Activated naive CD8-positive, alpha-beta T cell treated with anti-CD3 and anti-CD28 coated beads for 36 hours (primary cell): ENCODE measurements around the gene SEPHS2. TPM values are rescaled to one million over a fixed set of nuclear protein-coding genes. Genes with fewer than 3 reads are reported as not detected.
"Not testable (repeated sequence)": the region's sequence is repeated elsewhere in the genome, so short reads cannot be mapped to it uniquely, and the experiment has no call there.

Experiments used
- DNase-seq: peaks from one replicate; pipeline ENCODE4 v3.0.0; 2021
- H3K27ac Mint-ChIP-seq: one replicate; pipeline ENCODE4 v1.8.0; 2022; ENCODE audit warnings: mild to moderate bottlenecking, moderate library complexity, mixed read lengths
- H3K27me3 Mint-ChIP-seq: one replicate; pipeline ENCODE4 v1.8.0; 2022; ENCODE audit warnings: mild to moderate bottlenecking, mixed read lengths
- H3K36me3 Mint-ChIP-seq: one replicate; pipeline ENCODE4 v1.8.0; 2021; ENCODE audit warnings: mild to moderate bottlenecking, mixed read lengths
- H3K4me1 Mint-ChIP-seq: one replicate; pipeline ENCODE4 v1.8.0; 2021; ENCODE audit warnings: mixed read lengths
- H3K4me3 Mint-ChIP-seq: one replicate; pipeline ENCODE4 v1.8.0; 2022; ENCODE audit warnings: mild to moderate bottlenecking, moderate library complexity, mixed read lengths
- H3K9me3 Mint-ChIP-seq: one replicate; pipeline ENCODE4 v1.8.0; 2022; ENCODE audit warnings: mixed read lengths
- total RNA-seq, 2 experiments: library from RNA; stranded (reverse); gene quantifications; one replicate each; pipeline ENCODE4 v1.2.3, GENCODE V29; 2021

SEPHS2 gene
- total RNA-seq, 2 experiments from 2014 or later, result 80.1 to 80.6 TPM

DNA sequence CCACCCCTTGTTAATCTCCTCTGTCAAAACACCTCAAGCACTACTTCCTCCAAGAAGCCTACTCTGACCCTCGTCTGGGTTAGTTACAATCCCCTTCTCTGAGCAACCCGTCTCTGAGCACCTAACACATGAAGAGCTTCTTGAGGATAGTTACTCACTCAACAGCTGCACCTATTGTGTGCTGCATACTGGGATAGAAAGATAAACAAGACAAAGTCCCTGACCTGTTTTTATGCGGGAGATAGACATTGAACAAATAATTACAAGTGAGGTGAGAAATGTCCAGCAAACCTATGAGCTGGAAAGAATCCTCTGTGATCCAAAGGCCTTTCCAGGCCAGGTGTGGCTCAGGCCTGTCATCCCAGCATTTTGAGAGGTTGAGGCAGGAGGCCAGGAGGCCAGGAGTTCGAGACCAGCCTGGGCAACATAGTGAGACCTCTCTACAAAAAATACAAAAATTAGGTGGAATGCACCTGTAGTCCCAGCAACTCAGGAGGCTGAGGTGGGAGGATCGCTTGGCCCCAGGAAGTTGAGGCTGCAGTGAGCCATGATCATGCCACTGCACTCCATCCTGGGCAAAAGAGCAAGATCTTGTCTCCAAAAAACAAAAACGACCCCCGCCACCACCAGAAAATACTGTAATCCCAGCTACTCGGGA lies 43.8 kb downstream of the SEPHS2 start:
- no peaks in the 10 kb centered on the region for H3K9me3 Mint-ChIP-seq
- peaks cover 9% of the 10 kb centered on the region for H3K36me3 Mint-ChIP-seq
- H3K27ac Mint-ChIP-seq, result no peak overlapping the region

DNA sequence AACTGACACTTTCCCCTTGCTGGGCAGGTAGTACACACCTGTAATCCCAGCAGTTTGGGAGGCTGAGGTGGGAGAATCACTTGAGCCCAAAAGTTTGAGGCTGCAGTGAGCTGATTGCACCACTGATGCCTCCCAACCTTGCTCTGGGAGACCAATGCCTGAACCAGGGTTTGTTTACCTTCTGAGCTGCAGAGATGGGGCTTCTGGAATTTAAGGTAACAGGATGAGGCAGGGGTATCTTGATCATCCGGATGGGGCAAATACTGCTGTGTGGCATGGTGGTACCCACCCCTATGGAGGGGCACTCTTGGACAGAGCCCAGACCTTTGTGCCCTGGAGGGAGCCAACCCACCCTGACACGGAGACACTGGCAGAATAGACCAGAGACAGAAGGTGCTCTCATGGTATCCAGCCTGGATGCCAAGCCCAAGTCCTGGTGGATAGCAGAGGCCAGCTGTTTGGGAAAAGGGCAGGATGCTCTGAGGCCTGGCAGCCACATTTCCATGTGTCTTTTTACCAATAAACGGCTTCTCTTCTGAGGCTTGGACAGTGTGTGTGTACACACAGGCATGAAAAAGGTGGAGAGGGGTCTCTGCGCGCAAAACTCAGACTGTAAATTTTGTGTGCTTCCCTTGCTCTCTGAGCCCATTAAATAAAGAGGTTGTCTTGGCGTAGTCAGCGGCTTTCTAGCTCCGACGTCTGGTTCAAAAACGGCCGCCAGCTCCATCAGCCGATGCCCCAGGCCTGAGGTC lies 46.1 kb downstream of the SEPHS2 start:
- Mint-ChIP-seq H3K27ac (peak overlapping the region; percentile 90), H3K4me1 (peaks cover 40% of the 10 kb centered on the region)
- no peak for DNase-seq

More for the DNA sequence above, 43.8 kb downstream of the SEPHS2 start:
- Mint-ChIP-seq H3K4me1 (peaks cover 37% of the 10 kb centered on the region), H3K27me3 (peaks cover 3% of the 10 kb centered on the region), H3K4me3 (peak overlapping the region; percentile 62)
- no peak for DNase-seq

DNA sequence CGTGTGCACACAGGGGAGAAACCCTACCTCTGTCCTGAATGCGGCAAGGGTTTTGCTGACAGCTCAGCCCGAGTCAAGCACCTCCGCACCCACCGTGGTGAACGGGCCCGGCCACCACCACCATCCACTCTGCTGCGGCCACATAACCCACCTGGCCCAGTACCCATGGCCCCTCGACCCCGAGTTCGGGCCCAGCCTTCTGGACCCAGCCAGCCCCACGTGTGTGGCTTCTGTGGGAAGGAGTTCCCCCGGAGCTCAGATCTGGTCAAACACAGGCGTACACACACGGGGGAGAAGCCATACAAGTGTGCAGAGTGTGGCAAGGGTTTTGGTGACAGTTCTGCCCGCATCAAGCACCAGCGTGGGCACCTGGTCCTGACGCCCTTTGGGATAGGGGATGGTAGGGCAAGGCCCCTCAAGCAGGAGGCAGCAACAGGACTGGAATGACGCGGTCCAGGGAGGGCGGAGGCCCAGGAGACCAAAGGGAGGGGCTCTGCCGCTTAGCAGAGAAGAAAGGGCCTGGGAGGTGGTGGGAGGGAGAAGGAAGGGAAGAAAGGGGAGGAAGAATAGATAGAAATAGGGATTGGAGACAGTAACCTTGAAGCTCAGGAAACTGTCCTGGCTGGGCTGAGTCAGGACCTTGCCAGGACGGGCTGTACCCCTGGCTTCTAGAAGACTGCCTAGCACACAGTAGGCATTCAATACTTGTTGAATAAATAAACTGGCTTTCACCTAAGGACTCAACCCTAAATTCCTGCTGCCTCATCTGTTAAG lies 46.8 kb downstream of the SEPHS2 start:
- Mint-ChIP-seq H3K4me3 (peak overlapping the region; percentile 24), H3K36me3 (peaks cover 10% of the 10 kb centered on the region)

More for the DNA sequence above, 46.1 kb downstream of the SEPHS2 start:
- Mint-ChIP-seq H3K9me3 (no peaks in the 10 kb centered on the region), H3K27me3 (no peaks in the 10 kb centered on the region), H3K4me3 (peak overlapping the region; percentile 85), H3K36me3 (peaks cover 9% of the 10 kb centered on the region)

DNA sequence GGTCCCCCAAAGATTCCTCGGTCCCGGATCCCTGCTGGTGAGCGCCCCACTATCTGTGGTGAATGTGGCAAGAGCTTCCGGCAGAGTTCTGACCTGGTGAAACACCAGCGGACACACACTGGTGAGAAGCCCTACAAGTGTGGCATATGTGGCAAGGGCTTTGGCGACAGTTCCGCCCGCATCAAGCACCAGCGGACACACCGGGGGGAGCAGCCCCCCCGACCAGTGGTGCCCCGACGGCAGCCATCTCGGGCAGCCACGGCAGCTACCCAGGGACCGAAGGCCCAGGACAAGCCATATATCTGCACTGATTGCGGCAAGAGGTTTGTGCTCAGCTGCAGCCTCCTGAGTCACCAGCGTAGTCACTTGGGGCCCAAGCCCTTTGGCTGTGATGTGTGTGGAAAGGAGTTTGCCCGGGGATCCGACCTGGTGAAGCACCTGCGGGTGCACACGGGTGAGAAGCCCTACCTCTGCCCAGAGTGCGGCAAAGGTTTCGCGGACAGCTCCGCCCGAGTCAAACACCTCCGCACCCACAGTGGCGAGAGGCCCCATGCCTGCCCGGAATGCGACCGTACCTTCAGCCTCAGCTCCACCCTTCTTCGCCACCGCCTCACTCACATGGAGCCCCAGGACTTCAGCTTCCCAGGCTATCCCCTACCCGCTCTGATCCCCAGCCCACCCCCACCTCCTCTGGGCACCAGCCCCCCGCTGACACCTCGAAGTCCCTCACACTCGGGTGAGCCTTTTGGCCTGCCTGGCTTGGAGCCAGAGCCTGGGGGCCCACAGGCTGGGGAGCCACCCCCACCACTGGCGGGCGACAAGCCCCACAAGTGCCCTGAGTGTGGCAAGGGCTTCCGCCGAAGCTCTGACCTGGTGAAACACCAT lies 47.7 kb downstream of the SEPHS2 start:
- peaks cover 10% of the 10 kb centered on the region for H3K36me3 Mint-ChIP-seq
- H3K4me3 Mint-ChIP-seq, result no peak overlapping the region
- DNase-seq, result no peak
- peaks cover 46% of the 10 kb centered on the region for H3K4me1 Mint-ChIP-seq
- no peak overlapping the region for H3K27ac Mint-ChIP-seq
- no peaks in the 10 kb centered on the region for H3K27me3 Mint-ChIP-seq
- no peaks in the 10 kb centered on the region for H3K9me3 Mint-ChIP-seq

More for the DNA sequence above, 46.8 kb downstream of the SEPHS2 start:
- Mint-ChIP-seq H3K27ac (no peak overlapping the region), H3K4me1 (peaks cover 46% of the 10 kb centered on the region), H3K27me3 (no peaks in the 10 kb centered on the region), H3K9me3 (no peaks in the 10 kb centered on the region)
- DNase-seq, result no peak

DNA sequence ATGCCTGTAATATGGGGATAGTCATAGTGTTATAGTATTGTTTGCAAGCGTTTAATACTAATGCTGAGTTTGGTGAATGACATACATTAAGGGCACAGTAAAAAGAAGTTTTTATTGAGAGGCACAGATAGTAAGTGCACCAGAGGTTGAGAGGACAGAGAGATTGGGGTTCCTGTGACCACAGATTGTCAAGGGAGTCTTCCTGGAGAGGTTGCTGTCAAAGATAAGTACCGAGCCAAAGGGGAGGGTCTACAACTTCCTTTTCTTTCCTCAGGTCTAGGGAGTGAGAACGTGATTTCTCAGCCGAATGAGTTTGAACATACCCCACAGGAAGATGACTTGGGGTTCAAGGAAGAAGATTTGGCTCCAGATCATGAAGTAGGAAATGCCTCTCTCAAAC lies 48.6 kb downstream of the SEPHS2 start:
- H3K36me3 Mint-ChIP-seq, result peaks cover 10% of the 10 kb centered on the region
- no peak overlapping the region for H3K27ac Mint-ChIP-seq
- H3K4me1 Mint-ChIP-seq, result peaks cover 46% of the 10 kb centered on the region
- no peaks in the 10 kb centered on the region for H3K27me3 Mint-ChIP-seq
- H3K4me3 Mint-ChIP-seq, result peak overlapping the region; percentile 90
- no peaks in the 10 kb centered on the region for H3K9me3 Mint-ChIP-seq
- DNase-seq, result no peak

DNA sequence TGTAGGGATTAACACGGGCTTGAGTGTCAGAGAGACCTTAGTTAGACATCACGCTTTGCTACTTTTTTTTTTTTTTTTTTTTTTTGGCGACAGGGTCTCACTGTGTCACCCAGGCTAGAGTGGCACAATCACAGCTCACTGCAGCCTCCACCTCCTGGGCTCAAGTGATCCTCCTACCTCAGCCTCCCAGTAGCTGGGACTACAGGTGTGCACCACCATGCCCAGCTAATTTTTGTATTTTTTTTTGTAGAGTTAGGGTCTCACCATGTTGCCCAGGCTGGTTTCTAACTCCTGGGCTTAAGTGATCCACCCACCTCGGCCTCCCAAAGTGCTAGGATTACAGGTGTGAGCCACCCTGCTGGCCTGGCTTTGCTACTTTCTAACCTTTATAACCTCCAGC lies 49.0 kb downstream of the SEPHS2 start:
- H3K27ac Mint-ChIP-seq, result not testable (repeated sequence)

DNA sequence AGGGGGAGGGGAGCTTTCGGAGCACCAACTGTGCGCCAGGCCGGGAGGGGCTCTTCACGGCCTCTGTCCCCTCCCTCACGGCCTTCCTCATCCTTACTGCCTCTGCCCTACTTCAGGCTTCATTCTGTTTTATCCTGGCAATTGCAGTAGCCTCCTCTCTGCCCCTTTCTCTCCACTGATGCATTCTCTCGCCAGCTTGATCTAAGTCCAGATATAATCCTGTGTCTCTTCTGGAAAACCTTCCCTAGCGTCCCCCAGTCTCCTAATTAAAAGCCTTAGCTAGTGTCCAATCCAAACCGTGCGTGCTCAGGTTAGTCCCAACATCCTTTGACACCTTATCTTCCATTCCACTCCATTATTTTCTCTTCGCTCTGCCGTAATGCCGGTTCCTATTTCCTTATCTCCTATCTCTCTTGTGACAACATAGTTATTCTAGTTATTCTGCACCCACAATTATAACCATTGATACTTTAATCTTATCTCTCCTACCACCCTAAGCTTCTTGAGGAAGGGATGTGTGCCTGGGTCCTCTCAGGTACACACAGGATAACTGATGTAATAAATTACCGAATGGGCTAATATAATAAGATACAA lies 49.6 kb downstream of the SEPHS2 start:
- H3K4me1 Mint-ChIP-seq, result peaks cover 41% of the 10 kb centered on the region
- no peaks in the 10 kb centered on the region for H3K9me3 Mint-ChIP-seq
- no peaks in the 10 kb centered on the region for H3K27me3 Mint-ChIP-seq
- H3K4me3 Mint-ChIP-seq, result peak overlapping the region; percentile 90
- H3K27ac Mint-ChIP-seq, result peak overlapping the region; percentile 80
- DNase-seq, result no peak
- peaks cover 10% of the 10 kb centered on the region for H3K36me3 Mint-ChIP-seq

More for the DNA sequence above, 49.0 kb downstream of the SEPHS2 start:
- H3K36me3 Mint-ChIP-seq, result peaks cover 10% of the 10 kb centered on the region
- H3K4me1 Mint-ChIP-seq, result peaks cover 44% of the 10 kb centered on the region
- not testable (repeated sequence) for H3K9me3 Mint-ChIP-seq, H3K27me3 Mint-ChIP-seq, DNase-seq
- peak overlapping the region; percentile 90 for H3K4me3 Mint-ChIP-seq

DNA sequence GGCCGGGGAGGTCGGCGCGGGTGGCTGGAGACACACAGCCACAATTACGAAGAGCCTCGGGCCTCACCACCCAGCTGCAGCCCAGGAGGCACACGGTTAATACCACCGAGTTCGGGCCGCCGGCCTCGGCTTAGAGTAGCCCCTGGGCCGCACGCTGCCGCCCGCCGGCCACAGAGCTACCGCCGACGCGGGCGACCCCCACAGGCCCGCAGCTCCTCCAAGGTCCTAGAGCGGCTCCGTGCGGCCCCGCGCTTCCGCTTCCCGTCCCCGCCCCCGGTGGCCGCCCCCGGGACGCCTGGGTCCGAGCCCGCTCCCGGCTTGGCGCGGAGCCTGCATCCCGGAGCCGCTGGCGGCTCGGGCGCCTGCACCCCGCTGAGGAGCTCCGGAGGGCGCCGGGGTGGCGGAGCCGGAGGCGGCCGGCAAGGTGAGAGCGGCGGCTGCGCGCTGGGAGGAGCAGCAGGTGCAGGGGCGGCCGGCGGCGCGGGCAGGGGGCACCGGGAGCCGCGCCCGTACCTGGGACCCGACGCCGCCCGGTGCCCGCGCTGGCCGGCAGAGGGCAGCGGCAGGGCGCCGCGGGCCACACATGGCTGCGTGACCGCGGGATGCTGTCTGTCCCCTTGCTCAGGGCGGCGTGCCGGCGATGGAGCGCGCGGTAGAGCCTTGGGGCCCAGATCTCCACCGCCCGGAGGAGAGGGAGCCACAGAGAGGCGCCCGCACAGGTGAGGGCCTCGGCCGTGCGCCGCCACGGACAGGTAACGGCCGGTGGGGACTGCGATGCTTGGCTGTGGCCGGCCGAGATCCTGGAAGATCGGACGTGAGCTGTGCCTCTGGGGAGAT lies 50.3 kb downstream of the SEPHS2 start, which contains the start of gene ZNF48:
Gene ZNF48 (plus strand): TSS at position 266 of the 837 bp plus-strand sequence. CDS start 375 bp downstream, at position 641.
- peak; percentile 70 for DNase-seq
- no peaks in the 10 kb centered on the region for H3K9me3 Mint-ChIP-seq
- H3K27ac Mint-ChIP-seq, result peak within 1 kb of the TSS; percentile 88
- no peaks in the 10 kb centered on the region for H3K27me3 Mint-ChIP-seq
- peaks cover 37% of the 10 kb centered on the region for H3K4me1 Mint-ChIP-seq
- peak within 1 kb of the TSS; percentile 94 for H3K4me3 Mint-ChIP-seq
- peaks cover 10% of the 10 kb centered on the region for H3K36me3 Mint-ChIP-seq

DNA sequence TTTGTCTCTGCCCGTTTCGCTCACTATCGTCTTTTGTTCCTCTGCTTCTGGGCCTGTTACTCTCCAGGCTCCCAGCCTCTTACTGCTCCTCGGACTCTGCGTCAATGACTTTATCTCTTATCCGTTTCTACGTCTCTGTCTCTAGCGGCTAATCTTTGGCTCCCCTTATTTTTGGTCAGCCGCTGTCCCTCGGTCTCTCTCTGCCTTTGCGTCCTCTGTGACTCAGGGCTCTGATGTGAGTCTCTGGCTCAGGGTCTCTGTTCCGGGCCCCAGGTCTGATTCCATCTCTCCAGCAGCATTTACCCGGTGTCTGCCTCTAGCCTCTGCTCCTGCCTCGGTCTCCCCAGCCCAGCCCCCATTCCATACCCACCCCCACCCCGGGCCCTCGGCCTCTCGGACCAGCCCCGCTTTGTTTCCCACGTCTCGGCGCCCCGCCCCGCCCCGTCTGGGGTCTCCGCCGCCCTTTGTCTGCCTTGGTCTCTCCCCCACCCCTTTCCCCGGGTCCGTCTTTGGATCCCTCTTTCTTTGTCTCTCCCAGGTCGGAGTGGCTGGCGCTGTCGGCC lies 51.0 kb downstream of the SEPHS2 start:
- no peak for DNase-seq
- Mint-ChIP-seq H3K36me3 (peaks cover 10% of the 10 kb centered on the region), H3K4me3 (peak overlapping the region; percentile 94), H3K4me1 (peaks cover 33% of the 10 kb centered on the region), H3K27me3 (no peaks in the 10 kb centered on the region), H3K9me3 (no peaks in the 10 kb centered on the region), H3K27ac (peak overlapping the region; percentile 88)

Other genes with a start within 250 kb of the SEPHS2 start
- 10 to 100 TPM in 1 of 2 experiments, 1 to 10 TPM in 1; 9.6 to 12.3 TPM for gene SULT1A3, start 246.6 kb downstream of the SEPHS2 start, total RNA-seq
- gene NPIPB13, start 197.4 kb downstream of the SEPHS2 start, total RNA-seq, result 1 to 10 TPM; 6.8 to 8.1 TPM
- gene CD2BP2, start 90.6 kb downstream of the SEPHS2 start, total RNA-seq, result 10 to 100 TPM; 60.7 to 66.8 TPM
- 10 to 100 TPM; 43.2 to 45.7 TPM for gene TBC1D10B, start 75.4 kb downstream of the SEPHS2 start, total RNA-seq
- gene MYL11, start 71.1 kb downstream of the SEPHS2 start, total RNA-seq, result 1 to 10 TPM; 1.2 to 1.5 TPM
- 100 to 1,000 TPM; 162 to 163 TPM for gene SEPTIN1, start 63.3 kb downstream of the SEPHS2 start, total RNA-seq
- 10 to 100 TPM in 1 of 2 experiments, 1 to 10 TPM in 1; 9.5 to 10.2 TPM for gene ZNF48, start 50.5 kb downstream of the SEPHS2 start, total RNA-seq
- gene ZNF771, start 38.3 kb downstream of the SEPHS2 start, total RNA-seq, result 1 to 10 TPM; 4.2 to 5.2 TPM
- gene DCTPP1, start 15.8 kb downstream of the SEPHS2 start, total RNA-seq, result 100 to 1,000 TPM; 181 to 183 TPM
- gene ITGAL, start 26.9 kb upstream of the SEPHS2 start, total RNA-seq, result 100 to 1,000 TPM; 233 to 235 TPM
- gene ZNF768, start 80.7 kb upstream of the SEPHS2 start, total RNA-seq, result 10 to 100 TPM; 11.4 to 11.8 TPM
- gene ZNF747, start 89.0 kb upstream of the SEPHS2 start, total RNA-seq, result 10 to 100 TPM; 10.9 to 11.2 TPM
- 10 to 100 TPM; 11.9 to 12.1 TPM for gene ZNF764, start 112.5 kb upstream of the SEPHS2 start, total RNA-seq
- 1 to 10 TPM; 7.1 to 7.6 TPM for gene ZNF688, start 125.8 kb upstream of the SEPHS2 start, total RNA-seq
- gene ZNF785, start 139.8 kb upstream of the SEPHS2 start, total RNA-seq, result 1 to 10 TPM; 6.4 to 7.8 TPM
- gene ZNF689, start 164.5 kb upstream of the SEPHS2 start, total RNA-seq, result 10 to 100 TPM; 14.8 to 15.5 TPM
- 10 to 100 TPM; 90.1 to 93.3 TPM for gene PRR14, start 205.1 kb upstream of the SEPHS2 start, total RNA-seq
- 10 to 100 TPM; 92.8 to 94.5 TPM for gene FBRS, start 212.6 kb upstream of the SEPHS2 start, total RNA-seq